ENCODE results near the gene CACTIN. TPM values are rescaled to one million over a fixed set of nuclear protein-coding genes. Genes with fewer than 3 reads are reported as not detected.

The CACTIN gene
- polyA plus RNA-seq, 1 donor (not counting 4 experiments of a cell fraction or from before 2014, with no cell fraction given) = 10.8 TPM

DNA sequence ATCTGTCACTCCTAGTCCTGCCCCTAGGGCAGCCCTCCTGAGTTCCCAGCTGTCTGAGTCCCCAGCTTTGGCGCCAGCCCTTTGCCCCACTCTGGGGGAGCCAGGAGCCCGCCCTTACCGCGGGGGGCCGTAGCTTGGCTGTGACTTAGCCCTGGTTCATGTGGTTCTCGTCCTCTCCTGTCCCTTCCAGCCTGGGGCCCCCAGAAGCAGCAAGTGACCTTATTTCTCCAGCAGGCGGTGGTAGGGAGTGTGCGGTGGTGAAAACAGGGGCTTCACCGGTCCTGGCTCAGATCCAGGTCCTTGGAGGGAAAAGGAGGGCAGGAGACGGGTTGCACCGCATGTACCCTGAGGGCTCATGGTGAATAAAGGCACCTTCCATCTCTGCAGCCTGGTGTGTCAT is 33.4 kb downstream of the CACTIN start:
- H3K9me1 ChIP-seq (ENCODE audit: control insufficient read depth, extremely low read depth, insufficient read depth, low read length) = no peaks in the 10 kb centered on the region
- DNase-seq (ENCODE audit: low read depth, low spot score) = no peak
- TF ChIP-seq CTCF (optimal IDR thresholded peaks at IDR 0.05 in 1 of 3, IDR thresholded peaks at IDR 0.05 in 1 of 3, conservative IDR thresholded peaks at IDR 0.05 in 1 of 3; ENCODE audit: extremely low read depth in 1 of 3, insufficient read depth in 2 of 3, low read length in 3 of 3) (no peak), EZH2 (IDR thresholded peaks at IDR 0.05; ENCODE audit: low read length) (no peak)
- no peaks in the 10 kb centered on the region for H3K9me3 ChIP-seq (ENCODE audit: control insufficient read depth, low read depth, low read length)
- no peak overlapping the region for H3K4me3 ChIP-seq (ENCODE audit: control insufficient read depth in 2 of 3, extremely low read depth in 1 of 3, insufficient read depth in 2 of 3, low read depth in 1 of 3, low read length in 3 of 3)
- FAIRE-seq = no peak
- no peak overlapping the region for H3K4me2 ChIP-seq (ENCODE audit: control insufficient read depth, extremely low read depth, insufficient read depth, low read depth, low read length)
- no peaks in the 10 kb centered on the region for H4K20me1 ChIP-seq (ENCODE audit: control insufficient read depth, extremely low read depth, insufficient read depth, low read length)
- dilution Hi-C loops (cut with MboI; ENCODE audit: extremely low pct_ligation_motif_present, low sequenced_read_pairs) = no loop called here
- H3K9ac ChIP-seq (ENCODE audit: control insufficient read depth, extremely low read depth, insufficient read depth, low read length) = no peak overlapping the region
- no peaks in the 10 kb centered on the region for H3K79me2 ChIP-seq (ENCODE audit: control insufficient read depth, insufficient read depth, low read length)
- no peak overlapping the region for H2AFZ ChIP-seq (ENCODE audit: control insufficient read depth, low read length)
- H3K4me1 ChIP-seq (ENCODE audit: control insufficient read depth, extremely low read depth, insufficient read depth, low read length) = no peaks in the 10 kb centered on the region
- no peaks in the 10 kb centered on the region for H3K36me3 ChIP-seq (ENCODE audit: control insufficient read depth in 2 of 2, extremely low read depth in 1 of 2, insufficient read depth in 2 of 2, low read length in 2 of 2)
- H3K27me3 ChIP-seq (ENCODE audit: control insufficient read depth, extremely low read depth, insufficient read depth, low read length) = peaks cover 14% of the 10 kb centered on the region
- H3K27ac ChIP-seq (ENCODE audit: control insufficient read depth, insufficient read depth, low read length) = no peak overlapping the region

DNA sequence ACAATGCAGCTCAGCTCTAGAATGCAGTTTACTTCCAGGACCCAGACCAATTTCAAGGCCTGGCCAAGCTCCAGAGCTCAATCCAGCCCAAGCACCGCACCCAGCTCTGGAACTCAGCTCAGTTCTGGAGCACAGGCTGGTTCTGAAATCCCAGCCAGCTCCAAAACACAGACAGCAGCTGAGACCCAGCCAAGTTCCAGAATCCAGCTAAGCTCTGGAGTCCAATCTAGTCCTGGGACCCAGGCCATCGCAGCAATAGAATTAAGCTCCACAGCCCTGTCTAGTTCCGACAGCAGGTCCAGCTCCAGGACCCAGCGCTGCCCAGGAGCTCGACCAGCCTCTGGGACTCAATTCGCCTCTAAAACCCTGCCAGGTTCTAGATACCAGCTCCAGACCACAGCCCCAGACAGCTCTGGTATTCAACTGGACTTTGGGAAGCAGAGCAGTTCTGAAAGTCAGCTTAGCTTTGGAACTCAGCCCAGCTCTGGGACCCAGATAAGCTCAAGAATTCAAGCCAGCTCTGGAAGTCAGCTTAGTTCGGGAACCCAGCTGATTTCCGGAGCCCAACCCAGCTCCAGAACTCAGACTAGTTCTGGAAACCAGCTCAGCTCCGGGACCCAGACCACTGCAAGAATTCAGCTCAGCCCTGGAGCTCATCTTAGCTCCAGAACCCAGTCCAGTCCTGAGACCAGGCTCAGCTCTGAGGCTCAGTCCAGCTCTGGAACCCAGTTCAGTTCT is 34.5 kb downstream of the CACTIN start:
- Histone ChIP-seq H4K20me1 (ENCODE audit: control insufficient read depth, extremely low read depth, insufficient read depth, low read length) (no peaks in the 10 kb centered on the region), H3K9ac (ENCODE audit: control insufficient read depth, extremely low read depth, insufficient read depth, low read length) (no peak overlapping the region), H2AFZ (ENCODE audit: control insufficient read depth, low read length) (no peak overlapping the region), H3K4me1 (ENCODE audit: control insufficient read depth, extremely low read depth, insufficient read depth, low read length) (no peaks in the 10 kb centered on the region), H3K27ac (ENCODE audit: control insufficient read depth, insufficient read depth, low read length) (no peak overlapping the region), H3K27me3 (ENCODE audit: control insufficient read depth, extremely low read depth, insufficient read depth, low read length) (peaks cover 15% of the 10 kb centered on the region), H3K9me3 (ENCODE audit: control insufficient read depth, low read depth, low read length) (no peaks in the 10 kb centered on the region), H3K9me1 (ENCODE audit: control insufficient read depth, extremely low read depth, insufficient read depth, low read length) (no peaks in the 10 kb centered on the region), H3K4me2 (ENCODE audit: control insufficient read depth, extremely low read depth, insufficient read depth, low read depth, low read length) (no peak overlapping the region), H3K36me3 (ENCODE audit: control insufficient read depth in 2 of 2, extremely low read depth in 1 of 2, insufficient read depth in 2 of 2, low read length in 2 of 2) (no peaks in the 10 kb centered on the region), H3K4me3 (ENCODE audit: control insufficient read depth in 2 of 3, extremely low read depth in 1 of 3, insufficient read depth in 2 of 3, low read depth in 1 of 3, low read length in 3 of 3) (no peak overlapping the region), H3K79me2 (ENCODE audit: control insufficient read depth, insufficient read depth, low read length) (no peaks in the 10 kb centered on the region)
- TF ChIP-seq EZH2 (IDR thresholded peaks at IDR 0.05; ENCODE audit: low read length) (no peak), CTCF (optimal IDR thresholded peaks at IDR 0.05 in 1 of 3, IDR thresholded peaks at IDR 0.05 in 1 of 3, conservative IDR thresholded peaks at IDR 0.05 in 1 of 3; ENCODE audit: extremely low read depth in 1 of 3, insufficient read depth in 2 of 3, low read length in 3 of 3) (no peak)
- DNase-seq (ENCODE audit: low read depth, low spot score) = no peak
- dilution Hi-C loops (cut with MboI; ENCODE audit: extremely low pct_ligation_motif_present, low sequenced_read_pairs) = no loop called here
- no peak for FAIRE-seq
